ENCODE data around the gene PTPRO. TPM values are rescaled to one million over a fixed set of nuclear protein-coding genes. Genes with fewer than 3 reads are reported as not detected.

The PTPRO gene
- polyA plus RNA-seq, 1 experiment = 0.23 TPM

- POLR2A ChIA-PET = no interaction called here
Measured at GRCh38 chr12:15278816-15279658, 43.3 kb upstream of the PTPRO start.

GRCh38 chr12:15280930-15281329 is 41.4 kb upstream of the PTPRO start:
- H3K36me3 ChIP-seq (ENCODE audit: control insufficient read depth, insufficient read depth, low read length) = no peaks in the 10 kb centered on the region
- no peak for TF ChIP-seq CTCF (IDR thresholded peaks at IDR 0.05; ENCODE audit: insufficient read depth, low read depth, low read length)
- ChIA-PET POLR2A (no interaction called here), CTCF (no interaction called here)
- no peak for DNase-seq (ENCODE audit: low read depth)
- no peaks in the 10 kb centered on the region; the same call in 1 of the 2 replicates for H3K27me3 ChIP-seq (ENCODE audit: control insufficient read depth, insufficient read depth, low read length)
- no peak overlapping the region for H3K4me3 ChIP-seq (ENCODE audit: low read depth, low read length)

More at GRCh38 chr12:15278816-15279658, 43.3 kb upstream of the PTPRO start:
- CTCF ChIA-PET = interaction anchor here (0.8 to 6.1 kb wide), 10 partner anchors 9 to 306 kb away, joined by 3 to 51 read pairs (median 6); partner anchors contain the start of gene RERG
- Histone ChIP-seq H3K4me3 (ENCODE audit: low read depth, low read length) (no peak overlapping the region), H3K36me3 (ENCODE audit: control insufficient read depth, insufficient read depth, low read length) (no peaks in the 10 kb centered on the region), H3K27me3 (ENCODE audit: control insufficient read depth, insufficient read depth, low read length) (no peaks in the 10 kb centered on the region; the same call in 1 of the 2 replicates)
- DNase-seq (ENCODE audit: low read depth) = peak; percentile 85
- peak; percentile 24 for TF ChIP-seq CTCF (IDR thresholded peaks at IDR 0.05; ENCODE audit: insufficient read depth, low read depth, low read length)

- H3K4me3 ChIP-seq (ENCODE audit: low read depth, low read length) = no peak overlapping the region
- ChIA-PET CTCF (interaction anchor here (1.3 kb wide), 1 partner anchor 12 kb away, joined by 6 read pairs; no protein-coding TSS in a partner anchor), POLR2A (interaction anchor here (0.6 kb wide), 1 partner anchor 292 kb away, joined by 11 read pairs; no protein-coding TSS in a partner anchor)
- no peaks in the 10 kb centered on the region for H3K36me3 ChIP-seq (ENCODE audit: control insufficient read depth, insufficient read depth, low read length)
- TF ChIP-seq CTCF (IDR thresholded peaks at IDR 0.05; ENCODE audit: insufficient read depth, low read depth, low read length) = no peak
- H3K27me3 ChIP-seq (ENCODE audit: control insufficient read depth, insufficient read depth, low read length) = no peaks in the 10 kb centered on the region
- no peak for DNase-seq (ENCODE audit: low read depth)
Measured at GRCh38 chr12:15289192-15289591, 33.1 kb upstream of the PTPRO start.

- CTCF ChIA-PET = no interaction called here
- H3K36me3 ChIP-seq (ENCODE audit: control insufficient read depth, insufficient read depth, low read length) = no peaks in the 10 kb centered on the region
- no peaks in the 10 kb centered on the region for H3K27me3 ChIP-seq (ENCODE audit: control insufficient read depth, insufficient read depth, low read length)
- no peak for TF ChIP-seq CTCF (IDR thresholded peaks at IDR 0.05; ENCODE audit: insufficient read depth, low read depth, low read length)
- no peak overlapping the region for H3K4me3 ChIP-seq (ENCODE audit: low read depth, low read length)
- POLR2A ChIA-PET = no interaction called here
- no peak for DNase-seq (ENCODE audit: low read depth)
Measured at GRCh38 chr12:15293731-15294130, 28.6 kb upstream of the PTPRO start.

GRCh38 chr12:15299947-15300346 is 22.4 kb upstream of the PTPRO start:
- POLR2A ChIA-PET = no interaction called here

More at GRCh38 chr12:15299947-15300346, 22.4 kb upstream of the PTPRO start:
- H3K4me3 ChIP-seq (ENCODE audit: low read depth, low read length) = no peak overlapping the region
- CTCF ChIA-PET = no interaction called here
- no peak for DNase-seq (ENCODE audit: low read depth)
- no peak for TF ChIP-seq CTCF (IDR thresholded peaks at IDR 0.05; ENCODE audit: insufficient read depth, low read depth, low read length)
- H3K36me3 ChIP-seq (ENCODE audit: control insufficient read depth, insufficient read depth, low read length) = no peaks in the 10 kb centered on the region
- no peaks in the 10 kb centered on the region for H3K27me3 ChIP-seq (ENCODE audit: control insufficient read depth, insufficient read depth, low read length)
